OCI-LY1 (cell line): ENCODE data around the gene TMEM175.

ENCODE experiments used
- H2AFZ ChIP-seq: fragments of 200-600 bp; sonication (generic), shearing (Covaris generic); 2 replicates; pipeline ENCODE4 v1.6.0; 2014; ENCODE audit warnings: antibody characterized with exemption, mild to moderate bottlenecking, low read length
- H3F3A ChIP-seq: fragments of 200-600 bp; sonication (generic), shearing (Covaris generic); 2 replicates; pipeline ENCODE4 v1.6.0; 2014; ENCODE audit warnings: mild to moderate bottlenecking, antibody characterized with exemption, low read length, moderate library complexity; ENCODE audit not compliant: insufficient read depth
- H3K27ac ChIP-seq: fragments of 200-600 bp; sonication (generic); 2 replicates; pipeline ENCODE4 v1.5.1; 2014; ENCODE audit warnings: low read length, mixed run types, mild to moderate bottlenecking, low read depth; ENCODE audit not compliant: poor library complexity, severe bottlenecking
- H3K27me3 ChIP-seq: fragments of 200-600 bp; sonication (generic); 2 replicates; pipeline ENCODE4 v1.6.0; 2014; ENCODE audit warnings: antibody characterized with exemption, mild to moderate bottlenecking, low read length, moderate library complexity; ENCODE audit not compliant: insufficient read depth
- H3K36me3 ChIP-seq: fragments of 200-600 bp; sonication (generic); 2 replicates; pipeline ENCODE4 v1.6.1; 2014; ENCODE audit warnings: mild to moderate bottlenecking, antibody characterized with exemption, low read length, moderate library complexity, mixed read lengths; ENCODE audit not compliant: insufficient read depth
- H3K4me1 ChIP-seq: fragments of 200-600 bp; sonication (generic); 2 replicates; pipeline ENCODE4 v1.5.1; 2014; ENCODE audit warnings: mild to moderate bottlenecking, low read length, moderate library complexity; ENCODE audit not compliant: insufficient read depth, severe bottlenecking
- H3K4me2 ChIP-seq: fragments of 200-600 bp; sonication (generic), shearing (Covaris generic); 2 replicates; pipeline ENCODE4 v1.6.1; 2014; ENCODE audit warnings: low read length
- H3K4me3 ChIP-seq: fragments of 200-600 bp; sonication (generic); 2 replicates; pipeline ENCODE4 v1.5.1; 2014; ENCODE audit warnings: low read length, low read depth, mild to moderate bottlenecking, mixed read lengths; ENCODE audit not compliant: poor library complexity, severe bottlenecking
- H3K79me2 ChIP-seq: fragments of 200-600 bp; shearing (Covaris generic); 2 replicates; pipeline ENCODE4 v1.6.1; 2016; ENCODE audit warnings: mixed run types, low read length, mixed read lengths; ENCODE audit not compliant: insufficient read depth
- H3K9ac ChIP-seq: fragments of 200-600 bp; sonication (generic), shearing (Covaris generic); 2 replicates; pipeline ENCODE4 v1.6.1; 2014; ENCODE audit warnings: mild to moderate bottlenecking, low read length, mixed read lengths
- H3K9me2 ChIP-seq: fragments of 200-600 bp; sonication (generic), shearing (Covaris generic); 2 replicates; pipeline ENCODE4 v1.6.1; 2014; ENCODE audit warnings: low read depth, mild to moderate bottlenecking, low read length, mixed read lengths
- H3K9me3 ChIP-seq: fragments of 200-600 bp; shearing (Covaris generic); 2 replicates; pipeline ENCODE4 v1.6.1; 2014; ENCODE audit warnings: low read length, mixed read lengths
- H4K20me1 ChIP-seq: fragments of 200-600 bp; sonication (generic), shearing (Covaris generic); 2 replicates; pipeline ENCODE4 v1.6.0; 2016; ENCODE audit warnings: mild to moderate bottlenecking, low read length; ENCODE audit not compliant: insufficient read depth
- CTCF ChIP-seq: fragments of 200-600 bp; sonication (generic), shearing (Covaris generic); IDR thresholded peaks from 2 replicates; pipeline ENCODE4 v1.5.1; 2017; ENCODE audit warnings: mild to moderate bottlenecking, antibody characterized with exemption, low read length, moderate library complexity, mixed read lengths
- EZH2 ChIP-seq: fragments of 200-600 bp; sonication (generic), shearing (Covaris generic); IDR thresholded peaks from 2 replicates; pipeline ENCODE4 v1.8.0; 2017; ENCODE audit warnings: borderline replicate concordance, mixed run types, mild to moderate bottlenecking, antibody characterized with exemption, low read length, moderate library complexity, mixed read lengths

Gene TMEM175

GRCh38 chr4:886244-886643, 46.0 kb upstream of the TMEM175 start:
- Histone ChIP-seq H3K9me2 (no peaks in the 10 kb centered on the region), H4K20me1 (no peaks in the 10 kb centered on the region), H3F3A (no peaks in the 10 kb centered on the region), H3K9ac (no peak overlapping the region), H3K36me3 (no peaks in the 10 kb centered on the region), H3K79me2 (no peaks in the 10 kb centered on the region), H3K4me2 (no peak overlapping the region), H3K27me3 (no peaks in the 10 kb centered on the region), H3K27ac (no peak overlapping the region), H3K9me3 (no peaks in the 10 kb centered on the region), H3K4me3 (no peak overlapping the region), H3K4me1 (no peaks in the 10 kb centered on the region), H2AFZ (no peak overlapping the region)
- TF ChIP-seq CTCF (no peak), EZH2 (no peak)

- Histone ChIP-seq H3K4me3 (no peak overlapping the region), H3K79me2 (no peaks in the 10 kb centered on the region), H3K27ac (no peak overlapping the region), H3K9me2 (no peaks in the 10 kb centered on the region), H4K20me1 (no peaks in the 10 kb centered on the region), H3K9ac (no peak overlapping the region), H3K4me2 (no peak overlapping the region), H2AFZ (no peak overlapping the region), H3F3A (no peaks in the 10 kb centered on the region), H3K9me3 (no peaks in the 10 kb centered on the region), H3K4me1 (no peaks in the 10 kb centered on the region), H3K27me3 (no peaks in the 10 kb centered on the region), H3K36me3 (no peaks in the 10 kb centered on the region)
- no peak for TF ChIP-seq EZH2
- no peak for TF ChIP-seq CTCF
Measured at GRCh38 chr4:887034-887763, 45.1 kb upstream of the TMEM175 start.

- H3K4me3 ChIP-seq = no peak overlapping the region
- TF ChIP-seq EZH2 (no peak), CTCF (no peak)
- no peaks in the 10 kb centered on the region for H3K9me2 ChIP-seq
- H3K4me1 ChIP-seq = no peaks in the 10 kb centered on the region
- H3F3A ChIP-seq = no peaks in the 10 kb centered on the region
- H4K20me1 ChIP-seq = no peaks in the 10 kb centered on the region
- H3K9ac ChIP-seq = no peak overlapping the region
- H3K79me2 ChIP-seq = no peaks in the 10 kb centered on the region
- H3K27ac ChIP-seq = no peak overlapping the region
- H2AFZ ChIP-seq = no peak overlapping the region
- no peaks in the 10 kb centered on the region for H3K27me3 ChIP-seq
- no peaks in the 10 kb centered on the region for H3K36me3 ChIP-seq
- H3K9me3 ChIP-seq = no peaks in the 10 kb centered on the region
- H3K4me2 ChIP-seq = no peak overlapping the region
Measured at GRCh38 chr4:888029-888428, 44.2 kb upstream of the TMEM175 start.
